HUDEP-2 (cell line): Measurements from ENCODE around the gene GJB2.

Experiments used
- DNase-seq, 76 experiments: peaks; one replicate each; lab custom pipeline; 2025; ENCODE audit not compliant: unreplicated experiment in 76 of 76; lab: John Stamatoyannopoulos, UW

The GJB2 gene

GRCh38 chr13:20142927-20143480, 49.7 kb downstream of the GJB2 start:
- no peak for DNase-seq

- no peak for DNase-seq
These were observed 50.5 kb downstream of the GJB2 start for GRCh38 chr13:20142023-20142926.

GRCh38 chr13:20141238-20142022, 51.3 kb downstream of the GJB2 start:
- DNase-seq: no peak

GRCh38 chr13:20140487-20140886, 52.3 kb downstream of the GJB2 start:
- no peak for DNase-seq

- no peak for DNase-seq
These were observed 54.9 kb downstream of the GJB2 start for GRCh38 chr13:20137875-20138274.
